HEK293T (cell line): ENCODE measurements around the gene HEATR5A.

Source experiments
- CTCF ChIA-PET: fragments of 350-600 bp; formaldehyde crosslinking; extraction: SDS; loops from one replicate; lab custom pipeline; 2021; ENCODE audit warnings: antibody characterized with exemption, inconsistent platforms; lab: Yijun Ruan, JAX
- POLR2A ChIA-PET: fragments of 350-600 bp; formaldehyde crosslinking; extraction: SDS; loops from one replicate; lab custom pipeline; 2020; ENCODE audit warnings: antibody characterized with exemption, inconsistent platforms; lab: Yijun Ruan, JAX
- DNase-seq: peaks from one replicate; pipeline ENCODE4 v3.0.0; 2012; ENCODE audit warnings: mixed read lengths; ENCODE audit errors: extremely low spot score
- ARNT ChIP-seq: fragments of 450-650 bp; IDR thresholded peaks from 2 replicates; pipeline ENCODE4 v1.6.1; 2017; ENCODE audit warnings: mild to moderate bottlenecking
- BHLHE40 ChIP-seq: fragments of 450-650 bp; IDR thresholded peaks from 2 replicates; pipeline ENCODE4 v1.6.1; 2016; ENCODE audit warnings: mild to moderate bottlenecking, moderate library complexity, borderline replicate concordance
- CTBP1 ChIP-seq: fragments of 450-650 bp; IDR thresholded peaks from 2 replicates; pipeline ENCODE4 v1.6.1; 2016; ENCODE audit warnings: borderline replicate concordance
- ELF4 ChIP-seq: fragments of 450-650 bp; IDR thresholded peaks from 2 replicates; pipeline ENCODE4 v1.6.1; 2017; ENCODE audit warnings: antibody characterized with exemption
- FOXA1 ChIP-seq: fragments of 450-650 bp; IDR thresholded peaks from 2 replicates; pipeline ENCODE4 v1.6.1; 2016; ENCODE audit warnings: mild to moderate bottlenecking
- FOXK2 ChIP-seq: fragments of 450-650 bp; IDR thresholded peaks from 2 replicates; pipeline ENCODE4 v1.6.1; 2016; ENCODE audit warnings: mild to moderate bottlenecking
- FOXM1 ChIP-seq: fragments of 450-650 bp; IDR thresholded peaks from 2 replicates; pipeline ENCODE4 v1.6.1; 2017; ENCODE audit warnings: mild to moderate bottlenecking, borderline replicate concordance
- HDGF ChIP-seq: fragments of 450-650 bp; IDR thresholded peaks from 2 replicates; pipeline ENCODE4 v1.6.1; 2017; ENCODE audit warnings: antibody characterized with exemption, borderline replicate concordance
- L3MBTL2 ChIP-seq: fragments of 450-650 bp; conservative IDR thresholded peaks from 2 replicates; pipeline ENCODE4 v1.6.1; 2016; ENCODE audit warnings: mild to moderate bottlenecking
- LEF1 ChIP-seq: fragments of 450-650 bp; IDR thresholded peaks from 2 replicates; pipeline ENCODE4 v1.6.1; 2017; ENCODE audit warnings: mild to moderate bottlenecking, borderline replicate concordance
- NFRKB ChIP-seq: fragments of 450-650 bp; IDR thresholded peaks from 2 replicates; pipeline ENCODE4 v1.6.1; 2016; ENCODE audit warnings: mild to moderate bottlenecking, moderate library complexity
- SP1 ChIP-seq: fragments of 450-650 bp; IDR thresholded peaks from 2 replicates; pipeline ENCODE4 v1.6.1; 2017
- SUZ12 ChIP-seq: fragments of 450-650 bp; IDR thresholded peaks from 2 replicates; pipeline ENCODE4 v1.6.1; 2016; ENCODE audit warnings: mild to moderate bottlenecking
- TARDBP ChIP-seq: fragments of 450-650 bp; IDR thresholded peaks from 2 replicates; pipeline ENCODE4 v1.6.1; 2016
- ZNF384 ChIP-seq: fragments of 450-650 bp; IDR thresholded peaks from 2 replicates; pipeline ENCODE4 v1.6.1; 2016
- TF ChIP-seq, protein P1 (sequence below): fragments of 450-650 bp; IDR thresholded peaks from 2 replicates; pipeline ENCODE4 v1.6.1; 2016

The HEATR5A gene

DNA sequence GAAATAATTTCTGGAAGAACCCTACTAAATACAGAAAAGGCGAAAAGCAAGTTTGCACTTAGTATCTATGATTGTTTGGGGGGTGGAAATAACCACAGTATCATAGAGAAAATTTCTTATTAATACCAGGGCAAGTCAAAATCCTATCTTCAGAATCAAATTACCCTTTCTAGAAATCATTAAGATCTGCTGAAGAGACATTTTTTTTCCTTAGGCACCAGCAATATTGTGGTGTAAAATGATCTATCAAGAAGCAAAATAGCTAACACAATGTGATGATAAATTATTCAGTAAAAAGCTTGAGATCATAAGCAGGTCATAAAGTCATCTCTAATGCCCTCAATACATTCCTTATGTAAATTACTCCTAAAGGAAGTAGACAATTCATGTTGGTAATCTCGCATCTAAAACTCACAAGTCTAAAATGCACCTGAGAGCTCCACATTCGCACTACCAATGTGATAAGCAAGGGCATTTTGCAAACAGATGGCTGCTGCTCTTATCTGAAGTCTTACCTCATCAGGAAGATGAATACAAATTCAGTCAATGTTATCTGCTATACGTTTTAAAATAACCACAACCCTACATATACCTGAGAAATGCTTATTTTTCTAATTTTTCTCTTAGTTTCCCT lies 14.6 kb downstream of the HEATR5A start:
- TF ChIP-seq LEF1 (no peak), ZNF384 (no peak), BHLHE40 (no peak), CTBP1 (no peak), FOXA1 (no peak), SUZ12 (no peak), SP1 (no peak), ARNT (no peak), FOXK2 (no peak), TARDBP (no peak), NFRKB (no peak), L3MBTL2 (no peak), ELF4 (no peak), HDGF (no peak), FOXM1 (no peak)
- TF ChIP-seq, protein P1, sequence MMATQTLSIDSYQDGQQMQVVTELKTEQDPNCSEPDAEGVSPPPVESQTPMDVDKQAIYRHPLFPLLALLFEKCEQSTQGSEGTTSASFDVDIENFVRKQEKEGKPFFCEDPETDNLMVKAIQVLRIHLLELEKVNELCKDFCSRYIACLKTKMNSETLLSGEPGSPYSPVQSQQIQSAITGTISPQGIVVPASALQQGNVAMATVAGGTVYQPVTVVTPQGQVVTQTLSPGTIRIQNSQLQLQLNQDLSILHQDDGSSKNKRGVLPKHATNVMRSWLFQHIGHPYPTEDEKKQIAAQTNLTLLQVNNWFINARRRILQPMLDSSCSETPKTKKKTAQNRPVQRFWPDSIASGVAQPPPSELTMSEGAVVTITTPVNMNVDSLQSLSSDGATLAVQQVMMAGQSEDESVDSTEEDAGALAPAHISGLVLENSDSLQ, result no peak
- POLR2A ChIA-PET, result no interaction called here
- no peak for DNase-seq
- CTCF ChIA-PET, result interaction anchor here (0.7 to 1.0 kb wide), 2 partner anchors 13 to 19 kb away, joined by 3 to 5 read pairs; no protein-coding TSS in a partner anchor

DNA sequence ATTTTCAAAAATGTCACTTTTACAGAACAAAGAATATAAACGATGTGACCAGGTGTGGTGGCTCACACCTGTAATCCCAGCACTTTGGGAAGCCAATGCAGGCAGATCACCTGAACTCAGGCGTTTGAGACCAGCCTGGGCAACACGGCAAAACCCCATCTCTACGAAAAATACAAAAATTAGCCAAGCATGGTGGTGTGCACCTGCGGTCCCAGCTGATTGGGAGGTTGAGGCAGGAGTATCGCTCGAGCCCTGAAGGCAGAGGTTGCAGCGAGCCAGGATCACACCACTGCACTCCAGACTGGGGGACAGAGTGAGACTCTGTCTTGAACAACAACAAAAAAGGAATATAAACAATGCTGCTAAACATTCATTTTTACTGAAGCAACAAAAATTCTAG lies 15.2 kb downstream of the HEATR5A start:
- no peak for TF ChIP-seq HDGF
- no peak for TF ChIP-seq NFRKB
- DNase-seq, result no peak
- CTCF ChIA-PET, result no interaction called here
- POLR2A ChIA-PET, result no interaction called here

- CTCF ChIA-PET, result no interaction called here
- DNase-seq, result no peak
- no peak for TF ChIP-seq ZNF384
- TF ChIP-seq ELF4, result no peak
- no peak for TF ChIP-seq FOXK2
- TF ChIP-seq, protein P1, result no peak
- no peak for TF ChIP-seq HDGF
- TF ChIP-seq CTBP1, result no peak
- no peak for TF ChIP-seq BHLHE40
- POLR2A ChIA-PET, result no interaction called here
Measured at GRCh38 chr14:31403707-31404106, 16.6 kb downstream of the HEATR5A start.

DNA sequence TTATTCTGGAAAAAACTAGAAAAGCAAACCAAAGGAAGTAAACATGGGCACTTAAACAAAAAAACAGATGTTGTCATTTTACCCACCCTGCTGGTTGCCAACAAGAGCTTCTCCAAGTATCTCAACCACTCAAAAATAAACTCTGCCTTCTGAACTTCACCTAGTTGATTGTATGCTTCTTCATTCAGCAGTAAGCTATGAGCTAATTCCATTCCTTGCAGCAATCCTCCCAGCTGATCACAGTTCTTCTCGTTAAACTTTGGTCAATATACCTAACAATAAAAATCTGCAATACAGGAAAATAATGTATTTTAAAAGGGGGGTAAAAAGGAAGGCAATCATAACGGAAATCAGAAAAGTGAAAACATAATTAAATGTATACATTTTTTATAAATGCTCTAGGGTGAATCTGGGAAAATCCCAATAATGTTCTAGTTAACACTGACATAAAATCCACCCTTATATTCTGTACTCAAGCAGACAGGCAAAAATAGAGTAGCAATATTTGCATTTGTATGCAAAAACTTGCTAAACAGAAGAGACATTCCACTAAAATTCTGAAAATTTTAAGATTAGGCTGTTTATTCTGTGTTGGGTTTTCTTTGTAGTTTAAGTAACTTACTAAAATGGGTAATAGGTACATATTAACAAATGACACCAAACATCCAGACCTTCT lies 17.4 kb downstream of the HEATR5A start:
- ChIA-PET POLR2A (no interaction called here), CTCF (no interaction called here)
- TF ChIP-seq BHLHE40 (no peak), ZNF384 (no peak), ARNT (no peak), CTBP1 (no peak)
- no peak for DNase-seq

- no peak for TF ChIP-seq TARDBP
- TF ChIP-seq ARNT, result no peak
- no peak for TF ChIP-seq LEF1
- no peak for TF ChIP-seq BHLHE40
- no peak for TF ChIP-seq FOXK2
- no peak for TF ChIP-seq HDGF
- TF ChIP-seq ELF4, result no peak
- ChIA-PET CTCF (interaction anchor here (0.6 to 0.7 kb wide), 2 partner anchors 44 to 99 kb away, joined by 3 to 4 read pairs; no protein-coding TSS in a partner anchor), POLR2A (no interaction called here)
- DNase-seq, result no peak
Measured at GRCh38 chr14:31401369-31401932, 18.9 kb downstream of the HEATR5A start.

DNA sequence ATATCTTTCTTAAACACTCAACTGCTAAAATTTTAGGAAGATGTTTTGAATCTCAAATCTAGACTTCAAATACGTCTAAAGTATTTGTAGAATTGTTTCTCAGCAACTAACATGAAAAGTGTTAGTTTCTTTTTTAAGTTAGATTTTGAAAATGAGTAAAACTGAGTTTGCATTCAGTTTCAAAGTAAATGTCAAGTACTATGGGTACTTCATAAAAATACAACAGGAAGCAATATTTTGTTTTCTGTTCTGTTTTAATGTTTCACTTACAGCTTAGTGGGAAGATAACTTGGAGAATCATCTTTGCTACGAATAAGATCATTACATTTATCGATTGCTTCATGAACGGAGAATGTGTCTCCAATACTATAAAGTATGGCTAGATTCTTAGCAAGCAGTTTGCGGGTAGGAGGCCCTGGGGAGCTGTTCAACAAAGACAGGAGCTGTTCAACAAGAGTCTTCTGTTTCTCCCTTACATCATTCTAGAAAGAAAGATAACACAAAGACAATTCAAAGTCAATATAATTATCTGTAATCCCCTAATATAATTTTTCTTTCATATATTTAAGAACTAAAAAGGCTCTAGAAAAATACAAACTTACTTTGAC lies 20.2 kb downstream of the HEATR5A start:
- ChIA-PET CTCF (no interaction called here), POLR2A (no interaction called here)
- no peak for DNase-seq
- TF ChIP-seq FOXM1 (no peak), FOXK2 (no peak), SUZ12 (no peak), HDGF (no peak), FOXA1 (no peak), NFRKB (no peak), BHLHE40 (no peak), TARDBP (no peak), ZNF384 (no peak), ARNT (no peak), LEF1 (no peak), SP1 (no peak), L3MBTL2 (no peak), CTBP1 (no peak), ELF4 (no peak)
- TF ChIP-seq, protein P1, result no peak
